ENCODE results near the gene SCARB1.

GRCh38 chr12:124866883-124867400 lies 3.3 kb upstream of the SCARB1 start:
- no peak for TF ChIP-seq POLR2A (IDR thresholded peaks at IDR 0.05)
- no peak for TF ChIP-seq CTCF (IDR thresholded peaks at IDR 0.05)

Data from right lobe of liver (tissue), 4 donors.